ENCODE measurements around the gene ZNF433.

DNA sequence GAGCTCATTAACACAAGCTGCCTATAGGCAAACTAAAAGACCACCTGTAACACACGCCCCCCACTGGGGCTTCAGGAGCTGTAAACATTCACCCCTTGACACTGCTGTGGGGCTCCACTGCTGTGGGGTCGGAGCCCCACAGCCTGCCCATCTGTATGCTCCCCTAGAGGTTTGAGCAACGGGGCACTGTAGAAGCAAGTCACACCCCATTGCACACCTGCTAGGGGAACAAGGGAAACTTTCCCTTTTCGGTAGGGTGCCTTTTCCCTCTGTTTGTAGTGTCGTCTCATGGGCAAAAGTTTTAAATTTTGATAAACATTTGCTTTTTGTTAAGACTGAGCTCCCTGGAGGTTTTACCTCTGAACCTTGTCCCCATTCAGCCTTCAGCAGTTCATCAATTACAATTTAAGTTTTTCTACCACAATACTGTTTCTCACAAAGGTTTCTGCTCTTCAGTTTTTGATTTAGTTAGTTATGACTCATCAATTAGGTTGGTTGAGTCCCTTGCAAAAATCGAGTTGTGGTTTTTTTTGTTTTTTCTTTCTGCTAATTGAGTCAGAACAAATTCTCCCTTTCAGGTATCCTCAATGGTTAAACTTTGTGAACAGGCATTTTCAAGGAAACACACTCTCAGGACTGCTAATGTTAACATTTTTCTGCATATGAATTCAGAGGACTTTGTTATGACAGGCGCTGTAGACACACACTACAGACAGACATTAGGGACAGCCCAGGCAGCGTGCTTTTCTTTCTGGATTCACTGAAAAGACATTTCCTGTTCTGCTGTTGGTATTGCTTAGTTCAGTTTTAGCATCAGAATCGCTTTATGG lies 35.1 kb downstream of the ZNF433 start:
- TF ChIP-seq, protein P1, sequence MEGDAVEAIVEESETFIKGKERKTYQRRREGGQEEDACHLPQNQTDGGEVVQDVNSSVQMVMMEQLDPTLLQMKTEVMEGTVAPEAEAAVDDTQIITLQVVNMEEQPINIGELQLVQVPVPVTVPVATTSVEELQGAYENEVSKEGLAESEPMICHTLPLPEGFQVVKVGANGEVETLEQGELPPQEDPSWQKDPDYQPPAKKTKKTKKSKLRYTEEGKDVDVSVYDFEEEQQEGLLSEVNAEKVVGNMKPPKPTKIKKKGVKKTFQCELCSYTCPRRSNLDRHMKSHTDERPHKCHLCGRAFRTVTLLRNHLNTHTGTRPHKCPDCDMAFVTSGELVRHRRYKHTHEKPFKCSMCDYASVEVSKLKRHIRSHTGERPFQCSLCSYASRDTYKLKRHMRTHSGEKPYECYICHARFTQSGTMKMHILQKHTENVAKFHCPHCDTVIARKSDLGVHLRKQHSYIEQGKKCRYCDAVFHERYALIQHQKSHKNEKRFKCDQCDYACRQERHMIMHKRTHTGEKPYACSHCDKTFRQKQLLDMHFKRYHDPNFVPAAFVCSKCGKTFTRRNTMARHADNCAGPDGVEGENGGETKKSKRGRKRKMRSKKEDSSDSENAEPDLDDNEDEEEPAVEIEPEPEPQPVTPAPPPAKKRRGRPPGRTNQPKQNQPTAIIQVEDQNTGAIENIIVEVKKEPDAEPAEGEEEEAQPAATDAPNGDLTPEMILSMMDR (conservative IDR thresholded peaks at IDR 0.05): no peak
- TF ChIP-seq EZH2 (IDR thresholded peaks at IDR 0.05; ENCODE audit: low read depth): no peak

Measured in PC-9 (cell line).